LNCAP (cell line): ENCODE results near the gene DUSP21.

Source experiments
- TF ChIP-seq, protein P1 (sequence below): fragments of 450-650 bp; IDR thresholded peaks from 2 replicates; pipeline ENCODE4 v1.5.1; 2017; ENCODE audit warnings: mild to moderate bottlenecking

The DUSP21 gene

DNA sequence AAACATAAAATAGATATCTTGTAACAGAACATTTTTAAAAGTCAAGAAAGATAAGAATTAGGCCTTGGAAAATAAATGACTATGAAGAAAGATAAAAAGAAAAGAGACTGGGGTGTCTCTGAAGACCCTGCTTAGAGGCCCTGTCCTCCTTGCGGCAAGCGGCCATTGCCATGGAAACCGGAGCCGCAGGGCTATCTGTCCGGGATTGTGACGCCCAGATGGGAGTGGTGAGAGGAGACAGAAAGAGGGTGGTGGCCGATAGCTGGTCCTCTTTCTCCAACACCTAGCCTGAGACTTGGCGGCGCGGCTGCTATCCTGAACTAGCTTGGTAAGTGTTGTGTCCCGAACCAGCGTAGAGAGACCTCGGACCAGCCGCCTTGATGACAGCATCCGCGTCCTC is at the start of gene DUSP21:
DUSP21 (plus strand) TSS at position 269 of the 400 bp plus-strand sequence; CDS start at position 381, 112 bp downstream.
- TF ChIP-seq, protein P1, sequence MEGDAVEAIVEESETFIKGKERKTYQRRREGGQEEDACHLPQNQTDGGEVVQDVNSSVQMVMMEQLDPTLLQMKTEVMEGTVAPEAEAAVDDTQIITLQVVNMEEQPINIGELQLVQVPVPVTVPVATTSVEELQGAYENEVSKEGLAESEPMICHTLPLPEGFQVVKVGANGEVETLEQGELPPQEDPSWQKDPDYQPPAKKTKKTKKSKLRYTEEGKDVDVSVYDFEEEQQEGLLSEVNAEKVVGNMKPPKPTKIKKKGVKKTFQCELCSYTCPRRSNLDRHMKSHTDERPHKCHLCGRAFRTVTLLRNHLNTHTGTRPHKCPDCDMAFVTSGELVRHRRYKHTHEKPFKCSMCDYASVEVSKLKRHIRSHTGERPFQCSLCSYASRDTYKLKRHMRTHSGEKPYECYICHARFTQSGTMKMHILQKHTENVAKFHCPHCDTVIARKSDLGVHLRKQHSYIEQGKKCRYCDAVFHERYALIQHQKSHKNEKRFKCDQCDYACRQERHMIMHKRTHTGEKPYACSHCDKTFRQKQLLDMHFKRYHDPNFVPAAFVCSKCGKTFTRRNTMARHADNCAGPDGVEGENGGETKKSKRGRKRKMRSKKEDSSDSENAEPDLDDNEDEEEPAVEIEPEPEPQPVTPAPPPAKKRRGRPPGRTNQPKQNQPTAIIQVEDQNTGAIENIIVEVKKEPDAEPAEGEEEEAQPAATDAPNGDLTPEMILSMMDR, result no peak

- TF ChIP-seq, protein P1, result no peak
Observed at GRCh38 chrX:44795945-44796450, 47.8 kb upstream of the DUSP21 start.

DNA sequence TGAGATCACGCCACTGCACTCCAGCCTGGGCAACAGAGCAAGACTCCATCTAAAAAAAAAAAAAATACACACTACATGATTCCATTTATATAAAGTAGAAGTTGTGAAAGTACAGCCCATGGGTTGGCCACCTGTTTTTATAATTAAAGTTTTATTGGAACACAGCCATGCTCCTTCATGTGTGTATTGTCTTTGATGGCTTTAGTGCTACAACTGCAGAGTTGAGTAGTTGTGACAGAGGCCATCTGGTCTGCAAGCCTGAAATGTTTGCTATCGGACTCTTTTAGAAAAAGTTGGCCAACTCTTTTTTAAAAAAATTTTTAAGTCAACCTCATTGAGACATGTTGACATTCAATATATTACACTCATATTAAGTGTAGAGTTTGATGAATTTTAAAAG is 41.2 kb upstream of the DUSP21 start:
- TF ChIP-seq, protein P1, result no peak

GRCh38 chrX:44815681-44816080 is 28.1 kb upstream of the DUSP21 start:
- TF ChIP-seq, protein P1, result no peak

GRCh38 chrX:44816367-44816766 is 27.5 kb upstream of the DUSP21 start:
- TF ChIP-seq, protein P1, result no peak

GRCh38 chrX:44817029-44817428 is 26.8 kb upstream of the DUSP21 start:
- TF ChIP-seq, protein P1, result no peak

DNA sequence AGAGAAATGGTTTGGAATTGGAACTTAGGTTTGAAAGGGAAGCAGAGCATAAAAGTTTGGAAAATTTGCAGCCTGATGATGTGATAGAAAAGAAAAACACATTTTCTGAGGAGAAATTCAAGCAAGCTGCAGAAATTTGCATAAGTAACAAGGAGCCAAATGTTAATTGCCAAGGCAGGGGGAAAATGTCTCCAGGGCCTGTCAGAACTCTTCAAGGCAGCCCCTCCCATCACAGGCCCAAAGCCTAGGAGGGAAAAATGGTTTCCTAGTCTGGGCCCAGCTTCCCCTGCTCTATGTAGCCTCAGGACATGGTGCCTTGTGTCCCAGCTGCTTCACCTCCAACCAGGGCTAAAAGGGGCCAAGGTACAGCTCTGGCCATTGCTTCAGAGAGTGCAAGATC is 21.2 kb upstream of the DUSP21 start:
- TF ChIP-seq, protein P1, result no peak

DNA sequence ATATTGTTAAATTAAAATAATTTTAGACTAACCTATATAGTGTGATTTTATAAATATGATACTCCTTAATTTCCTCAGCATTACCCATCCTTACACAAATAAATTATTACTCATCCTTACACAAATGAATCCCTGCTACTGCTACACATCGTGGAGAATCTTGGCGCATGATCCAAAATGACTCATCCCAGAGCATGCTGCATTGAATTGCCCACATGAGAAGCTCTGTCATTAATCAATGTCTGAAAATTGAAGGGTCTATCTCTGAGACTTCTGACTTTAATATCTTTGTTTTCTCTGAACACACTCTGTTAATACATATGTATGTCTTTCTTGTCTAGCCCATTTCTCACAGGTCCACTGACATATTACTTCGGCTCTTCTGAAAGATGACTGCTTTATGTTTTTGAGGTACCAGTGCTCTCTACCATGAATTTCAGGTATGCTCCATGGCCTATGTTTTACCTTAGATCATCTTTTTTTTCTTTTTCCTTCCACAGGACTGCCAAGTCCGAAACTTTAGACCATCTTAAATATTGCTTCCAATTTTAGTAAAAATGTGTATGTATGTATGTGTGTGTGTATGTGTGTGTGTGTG is 15.7 kb upstream of the DUSP21 start:
- TF ChIP-seq, protein P1, result no peak
